Lung microvascular endothelial cell (primary cell): Measurements from ENCODE around the gene PLD2. TPM values are rescaled to one million over a fixed set of nuclear protein-coding genes. Genes with fewer than 3 reads are reported as not detected.

ENCODE experiments used
- DNase-seq, 2 donors: peaks; one replicate each; pipeline versions ENCODE4 v3.0.0 to v3.0.0-alpha.2; 2010; ENCODE audit warnings: low read depth in 2 of 2
- total RNA-seq: library from RNA; depleted of rRNA; stranded (reverse); fragments of >200 nt; gene quantifications from 2 replicates; pipeline ENCODE4 v1.2.1, GENCODE V29; 2014

The PLD2 gene, protein sequence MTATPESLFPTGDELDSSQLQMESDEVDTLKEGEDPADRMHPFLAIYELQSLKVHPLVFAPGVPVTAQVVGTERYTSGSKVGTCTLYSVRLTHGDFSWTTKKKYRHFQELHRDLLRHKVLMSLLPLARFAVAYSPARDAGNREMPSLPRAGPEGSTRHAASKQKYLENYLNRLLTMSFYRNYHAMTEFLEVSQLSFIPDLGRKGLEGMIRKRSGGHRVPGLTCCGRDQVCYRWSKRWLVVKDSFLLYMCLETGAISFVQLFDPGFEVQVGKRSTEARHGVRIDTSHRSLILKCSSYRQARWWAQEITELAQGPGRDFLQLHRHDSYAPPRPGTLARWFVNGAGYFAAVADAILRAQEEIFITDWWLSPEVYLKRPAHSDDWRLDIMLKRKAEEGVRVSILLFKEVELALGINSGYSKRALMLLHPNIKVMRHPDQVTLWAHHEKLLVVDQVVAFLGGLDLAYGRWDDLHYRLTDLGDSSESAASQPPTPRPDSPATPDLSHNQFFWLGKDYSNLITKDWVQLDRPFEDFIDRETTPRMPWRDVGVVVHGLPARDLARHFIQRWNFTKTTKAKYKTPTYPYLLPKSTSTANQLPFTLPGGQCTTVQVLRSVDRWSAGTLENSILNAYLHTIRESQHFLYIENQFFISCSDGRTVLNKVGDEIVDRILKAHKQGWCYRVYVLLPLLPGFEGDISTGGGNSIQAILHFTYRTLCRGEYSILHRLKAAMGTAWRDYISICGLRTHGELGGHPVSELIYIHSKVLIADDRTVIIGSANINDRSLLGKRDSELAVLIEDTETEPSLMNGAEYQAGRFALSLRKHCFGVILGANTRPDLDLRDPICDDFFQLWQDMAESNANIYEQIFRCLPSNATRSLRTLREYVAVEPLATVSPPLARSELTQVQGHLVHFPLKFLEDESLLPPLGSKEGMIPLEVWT
- 23.8 TPM in 2 replicates for total RNA-seq

DNA sequence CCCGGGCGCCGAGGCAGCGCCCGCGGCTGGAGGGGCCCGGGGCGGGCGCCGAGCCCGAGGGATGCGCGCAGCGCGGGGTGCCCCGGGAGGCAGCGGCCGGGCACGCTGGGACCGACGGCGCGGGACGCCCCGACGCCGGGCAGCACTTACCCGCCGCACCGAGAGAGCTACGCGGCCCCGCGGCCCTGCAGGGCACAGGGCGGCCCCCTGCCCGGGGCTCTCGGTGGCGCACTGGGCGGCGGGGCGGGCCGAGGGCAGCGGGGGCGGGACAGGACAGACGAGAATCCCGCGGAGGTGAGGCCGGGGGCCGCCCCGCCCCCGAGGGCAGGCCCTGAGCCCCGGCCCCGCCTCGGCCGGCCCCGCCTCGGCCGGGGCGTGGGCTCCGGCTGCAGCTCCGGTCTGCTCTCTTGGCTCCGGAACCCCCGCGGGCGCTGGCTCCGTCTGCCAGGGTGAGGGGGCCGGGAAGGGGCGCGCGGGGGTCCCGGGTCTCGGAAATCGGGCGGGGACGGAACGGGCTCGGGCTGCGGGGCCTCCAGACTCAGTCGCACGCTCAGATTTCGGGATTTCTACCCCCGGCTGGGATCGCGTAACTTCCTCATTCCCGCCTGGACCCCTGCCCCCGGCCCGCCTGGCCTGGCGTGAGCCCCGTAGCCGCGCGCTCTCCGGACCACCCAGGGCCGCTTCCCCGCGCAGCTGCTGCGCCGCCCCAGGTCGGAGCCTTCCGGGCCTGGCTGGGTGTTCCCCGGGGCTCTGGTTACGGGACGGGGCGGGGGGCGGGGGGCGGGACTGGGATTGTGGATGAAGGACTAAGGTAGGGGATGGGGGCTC, at the start of gene PLD2:
Gene PLD2 (plus strand): TSS at position 376 of the 828 bp plus-strand sequence. CDS start 621 bp downstream, outside the sequence.
- peak; percentile 78 to 83 for DNase-seq

DNA sequence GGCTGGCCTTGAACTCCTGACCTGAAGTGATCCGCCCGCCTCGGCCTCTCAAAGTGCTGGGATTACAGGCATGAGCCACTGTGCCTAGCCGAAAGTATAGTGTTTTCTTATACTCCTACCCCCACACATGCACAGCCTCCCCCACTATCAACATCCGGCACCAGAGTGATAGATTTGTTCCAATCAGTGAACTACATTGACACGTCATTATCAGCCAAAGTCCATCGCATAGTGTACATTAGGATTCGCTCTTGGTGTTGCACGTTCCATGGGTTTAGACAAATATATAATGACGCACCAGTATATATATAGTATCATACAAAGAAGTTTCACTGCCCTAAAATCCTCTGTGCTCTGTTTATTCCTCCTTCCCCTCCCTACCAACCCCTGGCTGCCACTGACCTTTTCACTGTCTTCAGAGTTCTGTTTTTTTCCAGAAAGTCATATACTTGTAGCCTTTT, 47.1 kb upstream of the PLD2 start:
- no peak for DNase-seq

DNA sequence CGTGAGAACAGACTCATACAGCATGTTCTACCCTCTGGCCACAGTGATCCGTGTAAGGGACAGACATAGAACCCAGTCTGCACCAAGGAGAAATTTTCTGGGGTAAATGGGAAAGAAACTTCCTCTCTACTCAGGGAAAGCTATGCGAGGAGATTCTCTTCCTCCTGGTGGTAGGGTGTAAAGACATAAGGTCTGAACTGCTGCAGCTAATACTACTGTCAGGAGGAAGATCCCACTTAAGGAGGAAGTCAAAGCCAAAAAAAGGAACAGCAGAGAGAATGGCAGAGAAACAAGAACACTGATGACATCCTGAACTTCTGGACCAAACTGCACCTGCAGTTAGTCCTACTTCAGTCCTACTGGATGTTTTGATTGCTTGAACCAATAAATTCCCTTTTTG, 42.4 kb upstream of the PLD2 start:
- DNase-seq, result no peak

DNA sequence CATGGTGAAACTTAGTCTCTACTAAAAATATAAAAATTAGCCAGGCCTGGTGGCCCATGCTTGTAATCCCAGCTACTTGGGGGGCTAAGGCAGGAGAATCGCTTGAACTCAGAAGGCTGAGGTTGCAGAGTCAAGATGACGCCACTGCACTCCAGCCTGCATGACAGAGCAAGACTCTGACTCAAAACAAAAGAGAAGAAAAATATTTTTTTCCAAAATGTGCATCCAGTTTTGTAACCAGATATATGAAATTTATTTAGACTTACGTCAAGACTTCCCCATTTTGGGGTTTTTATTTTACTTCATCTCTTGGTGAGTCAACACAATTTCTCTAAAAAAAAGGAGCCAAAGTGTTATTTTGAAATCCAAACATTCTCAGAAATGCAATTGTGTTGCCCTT, 40.8 kb upstream of the PLD2 start:
- DNase-seq, result no peak

DNA sequence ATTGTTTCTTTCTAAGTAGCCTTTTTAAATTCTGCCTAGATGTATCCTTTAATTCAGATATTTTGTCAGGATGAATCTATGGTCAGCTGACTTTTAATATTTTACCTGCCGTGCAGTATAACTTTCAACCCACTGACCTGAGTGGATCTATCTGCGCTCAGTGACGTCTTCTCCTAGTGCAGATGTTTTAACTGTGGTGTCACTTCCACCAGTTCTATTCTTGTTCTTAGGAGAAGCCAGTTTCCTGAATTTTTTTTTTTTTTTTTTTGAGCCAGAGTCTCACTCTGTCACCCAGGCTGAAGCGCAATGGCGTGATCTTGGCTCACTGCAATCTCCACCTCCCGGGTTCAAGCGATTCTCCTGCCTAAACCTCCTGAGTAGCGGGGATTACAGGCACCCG, 40.2 kb upstream of the PLD2 start:
- DNase-seq, result peak in 1 of 2 donors; percentile 21

DNA sequence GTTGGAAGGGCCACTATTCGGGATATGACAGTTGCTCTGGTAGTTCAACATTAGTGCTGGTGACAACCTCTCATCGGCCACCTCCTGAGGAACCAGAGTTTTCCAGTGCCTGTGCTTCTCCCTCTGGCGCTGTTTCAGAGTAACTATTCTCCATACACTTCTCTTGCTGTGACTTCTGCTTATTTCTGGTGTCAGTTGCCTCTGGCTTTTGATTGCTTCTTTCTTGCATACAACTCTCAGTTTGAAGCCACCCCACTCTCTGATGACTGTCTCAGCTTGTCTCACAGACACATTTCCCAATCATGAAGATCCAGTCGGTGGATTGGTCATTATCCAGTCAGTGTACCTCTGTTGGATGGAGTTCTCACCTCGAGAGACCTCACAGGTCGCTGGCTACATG, 38.7 kb upstream of the PLD2 start:
- no peak for DNase-seq

DNA sequence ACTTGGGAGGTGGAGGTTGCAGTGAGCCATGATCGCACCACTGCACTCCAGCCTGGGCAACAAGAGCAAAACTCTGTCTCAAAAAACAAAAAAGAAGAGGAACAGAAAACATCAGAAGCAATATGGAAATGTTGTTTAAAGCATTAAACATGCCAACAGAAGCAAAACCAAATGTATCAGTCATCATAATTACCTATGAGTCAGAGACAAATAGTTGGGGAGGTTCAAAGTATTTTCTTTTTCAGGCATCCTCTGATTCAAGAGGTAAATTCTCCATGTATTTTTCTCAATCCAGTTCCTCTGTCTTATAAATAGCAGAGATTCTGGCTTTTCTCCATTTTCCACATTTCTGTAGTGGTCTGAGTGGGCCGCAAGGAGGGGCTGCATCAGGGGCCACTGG, 37.3 kb upstream of the PLD2 start:
- DNase-seq, result no peak

DNA sequence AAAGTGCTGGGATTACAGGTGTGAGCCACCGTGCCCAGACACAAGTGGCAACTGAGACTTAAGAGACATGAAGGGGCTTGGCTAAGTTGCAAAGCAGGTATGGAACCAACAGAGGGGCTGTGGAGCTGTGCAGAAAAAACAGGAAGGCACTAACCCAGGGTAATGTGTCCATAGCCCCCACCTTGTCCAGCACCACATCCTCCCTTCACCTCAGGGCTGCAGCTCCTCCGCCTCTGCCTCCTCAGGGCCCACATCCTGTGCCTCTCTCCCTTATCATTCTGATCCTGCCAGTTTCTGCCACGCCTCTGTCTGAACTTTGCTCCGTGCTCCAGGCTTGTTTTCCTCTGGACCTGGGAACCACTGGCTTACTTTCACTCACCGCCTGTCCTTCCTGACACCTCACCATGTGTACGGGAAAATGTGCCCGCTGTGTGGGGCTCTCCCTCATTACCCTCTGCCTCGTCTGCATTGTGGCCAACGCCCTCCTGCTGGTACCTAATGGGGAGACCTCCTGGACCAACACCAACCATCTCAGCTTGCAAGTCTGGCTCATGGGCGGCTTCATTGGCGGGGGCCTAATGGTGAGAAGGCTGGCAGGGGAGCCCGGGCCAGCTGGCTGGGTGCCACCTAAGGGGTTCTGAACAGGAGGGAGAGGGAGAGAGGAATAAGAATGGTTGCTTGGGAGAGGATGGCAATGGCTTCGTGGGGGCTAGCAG, 35.3 kb upstream of the PLD2 start, which contains the start of gene TM4SF5:
Gene TM4SF5 (plus strand): TSS at position 368 of the 716 bp plus-strand sequence. CDS start 37 bp downstream, at position 405.
- DNase-seq, result no peak

DNA sequence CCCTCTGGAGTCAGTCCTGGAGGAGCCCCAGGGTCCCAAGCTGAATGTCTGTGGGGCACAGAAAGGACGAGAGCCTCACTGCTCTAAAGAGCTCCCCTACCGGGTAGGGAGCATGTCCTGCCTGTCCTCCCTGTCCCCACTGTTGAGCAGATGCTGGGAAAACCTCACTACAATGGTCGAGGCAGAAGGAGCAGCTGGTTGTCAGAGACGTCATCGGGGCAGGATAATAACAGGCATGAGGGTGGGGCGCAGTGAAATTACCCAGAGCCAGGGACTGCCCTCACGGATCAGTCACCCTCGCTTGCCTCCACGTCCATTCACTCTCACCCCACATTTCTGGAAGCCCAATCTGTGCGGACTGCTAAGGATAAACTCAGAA, 34.7 kb upstream of the PLD2 start:
- DNase-seq, result no peak

DNA sequence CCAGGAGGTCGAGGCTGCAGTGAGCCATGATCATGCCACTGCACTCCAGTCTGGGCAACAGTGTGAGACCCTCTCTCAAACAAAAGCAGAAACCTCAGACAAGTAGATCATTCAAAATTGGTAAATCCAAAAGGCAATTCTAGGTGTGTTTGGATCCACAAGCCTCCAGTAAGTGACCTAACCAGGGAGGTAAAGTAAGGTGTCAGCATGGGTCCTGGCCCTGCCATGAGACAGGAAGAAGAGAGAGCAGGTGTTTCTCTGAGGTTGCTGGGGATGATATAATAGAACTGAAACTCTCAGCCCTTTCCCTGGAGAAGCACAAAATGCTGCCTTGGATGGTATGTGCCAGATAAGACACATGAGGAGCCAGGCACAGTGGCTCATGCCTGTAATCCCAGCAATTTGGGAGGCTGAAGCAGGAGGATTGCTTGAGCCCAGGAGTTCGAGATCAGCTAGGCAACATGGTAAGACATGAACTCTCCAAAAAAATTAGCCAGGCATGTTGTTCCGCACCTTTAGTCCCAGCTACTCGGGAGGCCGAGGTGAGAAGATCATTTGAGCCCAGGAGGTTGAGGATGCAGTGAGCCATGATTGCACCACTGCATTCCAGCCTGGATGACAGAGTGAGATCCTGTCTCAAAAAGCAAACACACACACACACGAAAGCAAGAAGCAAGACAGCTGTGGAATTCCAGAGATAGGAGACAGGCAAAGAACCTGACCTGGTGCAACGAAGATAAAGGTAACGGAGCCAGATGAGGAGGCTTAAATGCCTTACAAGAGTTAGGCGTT, 28.8 kb upstream of the PLD2 start:
- DNase-seq, result no peak

DNA sequence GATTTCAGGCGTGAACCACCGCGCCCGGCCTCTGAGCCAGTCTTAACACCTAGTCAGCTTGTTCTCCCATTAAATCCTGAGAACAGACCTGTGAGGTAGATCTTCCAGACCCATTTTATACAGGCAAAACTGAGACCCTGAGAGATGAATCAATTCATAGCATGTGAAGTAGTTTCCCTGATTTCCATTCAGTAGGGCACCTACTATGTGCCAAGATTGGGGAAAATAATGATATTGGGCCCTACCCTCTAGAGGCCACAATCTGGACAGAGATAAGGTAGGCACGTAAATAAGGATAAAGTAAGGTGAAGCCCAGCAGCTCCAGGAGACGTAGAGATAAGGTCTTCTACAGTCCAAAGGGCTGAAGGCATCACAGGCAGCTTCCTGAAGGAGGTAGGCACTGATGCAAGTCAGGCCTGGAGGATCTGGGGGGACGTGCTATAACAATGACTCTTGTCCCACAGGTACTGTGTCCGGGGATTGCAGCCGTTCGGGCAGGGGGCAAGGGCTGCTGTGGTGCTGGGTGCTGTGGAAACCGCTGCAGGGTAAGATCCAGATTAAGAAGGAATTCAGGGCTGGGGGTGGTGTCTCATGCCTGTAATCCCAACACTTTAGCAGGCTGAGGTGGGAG, 26.5 kb upstream of the PLD2 start:
- no peak for DNase-seq

DNA sequence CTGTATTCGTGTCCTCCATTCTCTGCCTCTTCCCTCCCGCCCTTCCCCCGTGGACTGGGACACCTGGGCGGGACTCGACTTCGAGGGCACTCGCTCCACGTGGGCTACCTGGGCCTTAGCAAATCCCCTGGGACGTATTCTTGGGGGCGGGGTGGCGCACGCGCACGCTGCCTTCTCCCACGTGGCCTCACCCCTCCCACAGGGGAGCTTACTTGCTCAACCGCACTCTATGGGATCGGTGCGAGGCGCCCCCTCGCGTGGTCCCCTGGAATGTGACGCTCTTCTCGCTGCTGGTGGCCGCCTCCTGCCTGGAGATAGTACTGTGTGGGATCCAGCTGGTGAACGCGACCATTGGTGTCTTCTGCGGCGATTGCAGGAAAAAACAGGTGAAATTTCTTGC, 24.3 kb upstream of the PLD2 start:
- peak in 1 of 2 donors; percentile 22 for DNase-seq

DNA sequence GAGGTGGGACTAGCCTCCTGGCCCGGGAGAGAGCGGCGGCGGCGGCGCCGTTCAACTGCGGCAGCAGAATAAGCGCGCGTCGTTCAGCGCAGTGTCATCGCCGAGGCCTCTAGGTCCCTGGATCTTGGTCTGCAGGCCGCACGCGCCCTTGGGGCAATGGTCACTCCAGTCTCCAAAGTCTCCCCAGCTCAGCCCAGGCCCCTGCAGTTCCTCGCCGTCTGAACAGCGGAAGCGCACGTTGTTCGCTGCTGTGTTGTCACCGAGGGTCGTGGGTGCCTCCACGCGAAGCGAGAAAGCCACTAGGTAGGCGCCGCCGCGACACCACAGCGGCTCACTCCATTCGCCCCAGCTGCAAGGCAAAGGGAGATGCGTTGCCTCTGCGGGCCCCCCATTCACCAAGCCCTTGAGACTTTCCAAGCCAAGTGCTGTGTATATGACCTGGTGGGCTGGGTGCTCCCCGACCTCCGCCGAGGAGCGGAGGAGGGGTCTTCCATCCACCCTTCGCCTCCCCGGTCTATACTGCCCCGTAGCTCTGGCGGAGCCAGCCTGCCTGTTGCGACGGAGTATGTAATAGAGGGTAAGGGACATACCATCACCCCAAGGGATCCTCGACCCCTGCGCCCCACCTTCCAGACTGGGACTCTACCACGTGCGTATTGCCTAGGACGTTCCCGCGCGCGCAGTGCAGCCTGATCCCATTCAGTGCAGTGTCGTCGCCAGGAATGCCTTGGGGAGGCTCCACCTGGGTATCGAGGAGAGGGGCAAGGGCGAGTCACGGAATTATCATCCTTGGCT, 21.4 kb upstream of the PLD2 start:
- DNase-seq, result no peak

DNA sequence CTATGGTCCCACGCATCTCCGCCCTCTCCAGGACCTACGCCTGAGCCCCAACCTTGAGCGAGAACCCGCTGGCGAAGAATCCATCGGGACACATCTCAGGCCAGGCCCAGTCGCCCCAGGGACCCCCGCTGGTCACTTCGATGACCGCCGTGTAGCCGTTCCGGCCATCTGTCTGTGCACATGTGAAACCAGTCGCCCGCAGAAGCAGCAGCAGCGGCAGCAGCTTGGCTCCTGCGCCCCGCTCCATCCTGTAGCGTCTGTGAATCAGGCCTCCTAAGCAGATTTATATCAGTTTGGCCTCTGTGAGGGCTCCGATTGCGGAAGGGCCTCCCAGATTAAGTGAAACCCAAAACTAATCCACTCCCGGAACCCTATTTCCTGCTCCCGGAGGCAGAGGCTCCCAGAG, 20.8 kb upstream of the PLD2 start, which contains the start of gene VMO1:
Gene VMO1 (minus strand): TSS at position 259 of the 406 bp plus-strand sequence. CDS start 12 bp downstream, at position 247.
- peak; percentile 27 to 51 for DNase-seq

DNA sequence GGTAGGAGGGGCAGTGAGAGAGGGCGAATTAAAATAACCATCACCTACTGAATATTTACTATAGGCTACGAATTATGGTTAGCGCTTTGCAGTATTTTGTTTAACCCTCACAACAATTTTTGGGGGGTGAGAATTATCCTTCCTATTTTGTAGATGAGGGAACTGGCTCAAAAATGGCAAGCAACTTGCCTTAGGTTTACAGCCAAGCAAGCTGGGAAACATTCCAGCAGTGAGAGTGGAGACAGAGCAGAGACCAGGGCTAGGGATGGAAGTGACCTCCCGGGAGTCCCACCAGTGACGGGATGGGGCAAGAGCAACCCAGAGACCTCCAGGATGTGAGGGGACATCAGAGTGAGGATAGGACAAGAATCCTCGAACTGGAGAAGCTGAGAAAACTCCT, 20.4 kb upstream of the PLD2 start:
- no peak for DNase-seq

DNA sequence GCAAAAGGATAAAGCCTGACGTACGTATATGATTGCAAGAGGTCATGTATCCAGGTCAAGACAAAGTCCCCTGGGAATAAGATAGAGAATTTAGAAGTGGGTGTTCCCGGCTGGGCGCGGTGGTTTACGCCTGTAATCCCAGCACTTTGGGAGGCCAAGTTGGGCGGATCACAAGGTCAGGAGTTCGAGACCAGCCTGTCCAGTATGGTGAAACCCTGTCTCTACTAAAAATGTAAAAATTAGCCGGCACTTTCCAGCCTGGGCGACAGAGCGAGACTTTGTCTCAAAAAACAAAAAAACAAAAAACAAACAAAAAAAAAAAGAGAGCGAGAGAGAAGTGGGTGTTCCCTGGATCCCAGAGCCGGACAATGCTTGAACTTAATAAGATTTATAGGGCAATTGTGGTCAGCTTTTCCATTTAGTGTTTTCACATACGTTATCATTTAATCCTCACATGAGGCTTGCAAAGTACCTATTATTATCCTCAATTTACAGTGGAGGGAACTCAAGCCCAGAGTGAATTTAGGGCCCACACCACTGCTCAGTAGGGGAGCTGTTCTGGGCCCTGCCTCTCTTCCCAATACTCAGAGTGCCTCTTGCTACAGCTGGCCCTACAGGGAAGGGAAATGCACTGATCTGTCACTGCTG, 18.7 kb upstream of the PLD2 start:
- DNase-seq, result no peak

DNA sequence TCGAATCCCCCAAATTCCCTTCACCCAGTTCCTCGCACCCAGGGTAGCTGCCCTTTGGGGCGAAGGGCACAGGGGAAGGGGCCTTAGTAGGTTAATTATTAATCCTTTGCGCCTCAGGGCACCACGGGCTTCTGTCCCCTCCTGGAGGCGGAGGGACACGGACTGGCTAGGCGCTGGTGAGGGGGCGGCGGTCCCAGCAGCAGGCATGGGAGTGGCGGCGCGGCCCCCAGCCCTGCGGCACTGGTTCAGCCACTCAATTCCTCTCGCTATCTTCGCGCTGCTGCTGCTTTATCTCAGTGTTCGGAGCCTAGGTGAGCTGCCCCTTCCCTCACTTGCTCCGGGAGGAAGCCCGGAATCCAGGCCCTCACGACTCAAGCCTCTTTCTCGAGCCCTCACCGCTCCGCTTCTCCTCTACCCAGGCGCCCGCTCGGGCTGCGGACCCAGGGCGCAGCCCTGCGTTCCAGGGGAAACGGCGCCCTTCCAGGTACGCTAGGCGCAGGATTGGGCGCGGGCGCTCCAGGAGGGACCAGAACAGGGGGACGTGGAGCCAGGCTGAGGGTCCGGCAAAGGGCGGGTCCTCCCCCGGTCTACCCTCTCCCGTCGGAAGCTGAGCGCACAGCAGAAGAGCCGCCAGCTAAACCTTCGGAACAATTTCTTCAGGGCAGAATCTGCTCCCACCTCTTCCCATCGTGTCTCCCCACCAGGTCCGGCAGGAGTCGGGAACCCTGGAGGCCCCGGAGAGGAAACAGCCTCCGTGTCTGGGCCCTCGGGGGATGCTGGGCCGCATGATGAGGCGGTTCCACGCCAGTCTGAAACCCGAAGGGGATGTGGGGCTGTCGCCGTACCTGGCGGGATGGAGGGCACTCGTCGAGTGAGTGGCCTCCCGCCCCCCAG, 17.9 kb upstream of the PLD2 start, which contains the start of gene GLTPD2:
Gene GLTPD2 (plus strand): TSS at position 158 of the 894 bp plus-strand sequence. CDS start 48 bp downstream, at position 206.
- no peak for DNase-seq
